H1 (cell line): Measurements from ENCODE around the gene CHI3L2. TPM values are rescaled to one million over a fixed set of nuclear protein-coding genes. Genes with fewer than 3 reads are reported as not detected.

Source experiments
- CTCF ChIA-PET: fragments of 300-600 bp; sonication (Branson Sonifier 250); formaldehyde crosslinking; loops from one replicate; lab custom pipeline; 2021; ENCODE audit not compliant: partially characterized antibody; lab: Charles Lee
- POLR2A ChIA-PET: fragments of 300-600 bp; sonication (Branson Sonifier 250); formaldehyde crosslinking; loops from one replicate; lab custom pipeline; 2021; ENCODE audit warnings: inconsistent platforms; ENCODE audit not compliant: partially characterized antibody; lab: Charles Lee
- DNase-seq, 2 experiments: peaks; one replicate each; pipeline versions ENCODE4 v3.0.0 to v3.0.0-alpha.2; 2010 to 2022; ENCODE audit warnings: low spot score in 2 of 2, low read depth in 1 of 2, mixed read lengths in 1 of 2
- FAIRE-seq: peaks from 2 replicates; lab custom pipeline; 2011; peaks lifted over from hg19 to GRCh38; lab: Jason Lieb, UNC
- H2AFZ ChIP-seq: 2 replicates; pipeline ENCODE4 v1.8.1; 2012; ENCODE audit warnings: low read length, inconsistent platforms
- H2AK5ac ChIP-seq: 2 replicates; pipeline ENCODE4 v1.6.1; 2013; ENCODE audit warnings: low read depth, low read length
- H2BK120ac ChIP-seq: replicated peaks from 2 replicates; pipeline ENCODE3; 2013; ENCODE audit warnings: low read depth, low read length, inconsistent platforms
- H2BK12ac ChIP-seq: 2 replicates; pipeline ENCODE4 v1.6.1; 2013; ENCODE audit warnings: low read depth, low read length
- H2BK15ac ChIP-seq: 2 replicates; pipeline ENCODE4 v1.6.1; 2013; ENCODE audit warnings: low read length
- H2BK20ac ChIP-seq: 2 replicates; pipeline ENCODE4 v1.6.1; 2013; ENCODE audit warnings: low read length
- H2BK5ac ChIP-seq: 2 replicates; pipeline ENCODE4 v1.6.1; 2013; ENCODE audit warnings: low read depth, low read length
- H3K14ac ChIP-seq: 2 replicates; pipeline ENCODE4 v1.6.1; 2013; ENCODE audit warnings: inconsistent platforms; ENCODE audit not compliant: insufficient read length
- H3K18ac ChIP-seq: 2 replicates; pipeline ENCODE4 v1.6.1; 2013; ENCODE audit warnings: low read length; ENCODE audit errors: extremely low read depth
- H3K23ac ChIP-seq: 2 replicates; pipeline ENCODE4 v1.6.1; 2013; ENCODE audit warnings: inconsistent platforms; ENCODE audit not compliant: insufficient read length
- H3K23me2 ChIP-seq: 2 replicates; pipeline ENCODE4 v1.6.1; 2013; ENCODE audit warnings: low read depth, low read length
- H3K27ac ChIP-seq: 2 replicates; pipeline ENCODE4 v1.6.1; 2011; ENCODE audit warnings: low read depth, low read length, inconsistent platforms
- H3K27me3 ChIP-seq, 4 experiments: replicated peaks in 1 of 4; 1 replicate in 1 of 4; 2 replicates in 3 of 4; pipeline versions ENCODE4 v1.6.1 to v1.8.1; 2011 to 2013; ENCODE audit warnings: low read length in 3 of 4, mild to moderate bottlenecking in 3 of 4, inconsistent platforms in 2 of 4, mixed read lengths in 2 of 4, moderate library complexity in 1 of 4; ENCODE audit not compliant: control insufficient read depth in 3 of 4, insufficient read depth in 3 of 4; ENCODE audit errors: extremely low read depth in 1 of 4
- H3K36me3 ChIP-seq, 4 experiments: 2 replicates each; pipeline versions ENCODE4 v1.6.1 to v1.8.1; 2011 to 2013; ENCODE audit warnings: mild to moderate bottlenecking in 4 of 4, low read length in 3 of 4, moderate library complexity in 2 of 4, control low read depth in 1 of 4, inconsistent platforms in 1 of 4; ENCODE audit not compliant: insufficient read depth in 4 of 4, control insufficient read depth in 2 of 4
- H3K4ac ChIP-seq: replicated peaks from 2 replicates; pipeline ENCODE3; 2013; ENCODE audit warnings: low read length, low read depth, mixed read lengths, inconsistent platforms; ENCODE audit not compliant: insufficient read length
- H3K4me1 ChIP-seq, 4 experiments: replicated peaks in 1 of 4; 1 replicate in 1 of 4; 2 replicates in 3 of 4; pipeline versions ENCODE4 v1.6.1 to v1.8.1; 2011 to 2013; ENCODE audit warnings: low read length in 3 of 4, inconsistent platforms in 2 of 4, mixed read lengths in 1 of 4; ENCODE audit not compliant: insufficient read depth in 4 of 4, control insufficient read depth in 3 of 4
- H3K4me2 ChIP-seq, 2 experiments: 2 replicates each; pipeline versions ENCODE4 v1.6.1 to v1.8.1; 2011 to 2013; ENCODE audit warnings: low read depth in 2 of 2, low read length in 2 of 2, control low read depth in 1 of 2, inconsistent platforms in 1 of 2, mild to moderate bottlenecking in 1 of 2; ENCODE audit not compliant: insufficient read depth in 1 of 2
- H3K4me3 ChIP-seq, 4 experiments: fragments of 200-600, 300-600 bp in 1 of 4; sonication (generic), shearing (Covaris generic), sonication (Bioruptor Twin) in 1 of 4; 2 replicates each; pipeline versions ENCODE4 v1.5.1 to v1.8.1; 2011 to 2016; ENCODE audit warnings: low read length in 4 of 4, low read depth in 3 of 4, control low read depth in 2 of 4, inconsistent platforms in 2 of 4, mild to moderate bottlenecking in 2 of 4, mixed read lengths in 1 of 4, moderate library complexity in 1 of 4; ENCODE audit not compliant: insufficient read depth in 2 of 4; ENCODE audit errors: extremely low read depth in 1 of 4
- H3K56ac ChIP-seq: replicated peaks from 2 replicates; pipeline ENCODE3; 2013; ENCODE audit warnings: low read depth, mild to moderate bottlenecking, mixed read lengths, low read length, inconsistent platforms; ENCODE audit not compliant: insufficient read length
- H3K79me1 ChIP-seq: 2 replicates; pipeline ENCODE4 v1.6.1; 2013; ENCODE audit warnings: low read depth, low read length, control low read depth
- H3K79me2 ChIP-seq, 2 experiments: 2 replicates each; pipeline versions ENCODE4 v1.6.1 to v1.8.1; 2012 to 2013; ENCODE audit warnings: low read length in 2 of 2, mild to moderate bottlenecking in 2 of 2, inconsistent platforms in 1 of 2; ENCODE audit not compliant: insufficient read depth in 2 of 2, control insufficient read depth in 1 of 2
- H3K9ac ChIP-seq, 4 experiments: replicated peaks in 1 of 4; 1 replicate in 1 of 4; 2 replicates in 3 of 4; pipeline versions ENCODE4 v1.6.1 to v1.8.1; 2011 to 2013; ENCODE audit warnings: low read depth in 3 of 4, low read length in 3 of 4, control low read depth in 2 of 4, mild to moderate bottlenecking in 2 of 4, moderate library complexity in 2 of 4, inconsistent platforms in 1 of 4; ENCODE audit errors: extremely low read depth in 1 of 4
- H3K9me3 ChIP-seq, 2 experiments: 2 replicates each; pipeline versions ENCODE4 v1.6.1 to v1.8.1; 2012 to 2013; ENCODE audit warnings: mild to moderate bottlenecking in 2 of 2, moderate library complexity in 2 of 2, control low read depth in 1 of 2, inconsistent platforms in 1 of 2, low read depth in 1 of 2, low read length in 1 of 2, mixed read lengths in 1 of 2; ENCODE audit not compliant: insufficient read depth in 2 of 2
- H4K20me1 ChIP-seq, 2 experiments: replicated peaks in 1 of 2; 2 replicates each; pipeline versions ENCODE3 to v1.8.1; 2011 to 2013; ENCODE audit warnings: inconsistent platforms in 2 of 2, low read length in 2 of 2, mild to moderate bottlenecking in 1 of 2; ENCODE audit not compliant: insufficient read depth in 2 of 2, control insufficient read depth in 1 of 2
- H4K5ac ChIP-seq: 2 replicates; pipeline ENCODE4 v1.6.1; 2013; ENCODE audit warnings: low read length, low read depth, mixed read lengths, inconsistent platforms; ENCODE audit not compliant: insufficient read length
- H4K8ac ChIP-seq: 2 replicates; pipeline ENCODE4 v1.8.0; 2013; ENCODE audit warnings: mild to moderate bottlenecking, moderate library complexity, low read length, inconsistent platforms; ENCODE audit not compliant: insufficient read depth; ENCODE audit errors: extremely low read depth
- H4K91ac ChIP-seq: replicated peaks from 2 replicates; pipeline ENCODE3; 2013; ENCODE audit warnings: low read length, mixed read lengths, inconsistent platforms; ENCODE audit not compliant: insufficient read length
- BACH1 ChIP-seq: IDR thresholded peaks from 2 replicates; pipeline ENCODE4 v1.6.1; 2012; ENCODE audit warnings: low read length, improper control_type of control experiment
- CBX8 ChIP-seq: fragments of 300-800, 300-1000 bp; sonication (generic); IDR thresholded peaks from 2 replicates; pipeline ENCODE4 v1.7.1; 2016; ENCODE audit warnings: low read depth, low read length, borderline replicate concordance
- CEBPB ChIP-seq: IDR thresholded peaks from 2 replicates; pipeline ENCODE4 v1.6.1; 2012; ENCODE audit warnings: low read depth, low read length
- CTBP2 ChIP-seq: IDR thresholded peaks from 2 replicates; pipeline ENCODE4 v1.7.0; 2011; ENCODE audit warnings: borderline replicate concordance, mild to moderate bottlenecking, moderate library complexity, mixed read lengths, low read length; ENCODE audit not compliant: insufficient read depth, insufficient read length
- GTF2F1 ChIP-seq: IDR thresholded peaks from 2 replicates; pipeline ENCODE4 v1.6.1; 2012; ENCODE audit warnings: low read depth, low read length, improper control_type of control experiment, borderline replicate concordance
- JUN ChIP-seq: IDR thresholded peaks from 2 replicates; pipeline ENCODE4 v1.6.1; 2011; ENCODE audit warnings: low read depth, mild to moderate bottlenecking, improper control_type of control experiment, low read length
- KDM1A ChIP-seq: fragments of 200-600, 300-600 bp; sonication (generic); IDR thresholded peaks from 2 replicates; pipeline ENCODE4 v1.7.1; 2016; ENCODE audit warnings: mild to moderate bottlenecking, low read length, borderline replicate concordance
- POLR2AphosphoS5 ChIP-seq: IDR thresholded peaks from 2 replicates; pipeline ENCODE4 v1.6.1; 2011; ENCODE audit warnings: low read depth, low read length
- RNF2 ChIP-seq: fragments of 200-900, 300-1000 bp; sonication (generic); IDR thresholded peaks from 2 replicates; pipeline ENCODE4 v1.7.1; 2016; ENCODE audit warnings: borderline replicate concordance, low read depth, mild to moderate bottlenecking, antibody characterized with exemption, low read length; ENCODE audit not compliant: poor library complexity, severe bottlenecking; ENCODE audit errors: missing control alignments
- YY1 ChIP-seq: IDR thresholded peaks from 2 replicates; pipeline ENCODE4 v1.6.1; 2011; ENCODE audit warnings: low read depth, mild to moderate bottlenecking, low read length
- WGBS, 2 experiments: shearing (Covaris generic) in 1 of 2; methylation state at CpG; one replicate each; pipeline versions ENCODE4 v1.1.6 to v1.1.7; 2013 to 2015; ENCODE audit warnings: low lambda C conversion rate in 2 of 2, mixed read lengths in 2 of 2, inconsistent platforms in 1 of 2, low coverage in 1 of 2, missing lambda C conversion rate in 1 of 2; ENCODE audit not compliant: insufficient replicate concordance in 2 of 2, insufficient coverage in 1 of 2, insufficient read length in 1 of 2; ENCODE audit errors: extremely low coverage in 1 of 2, missing lambda C conversion rate in 1 of 2; 5-methylcytosine and 5-hydroxymethylcytosine counted together
- polyA plus RNA-seq, 7 experiments: library from polyadenylated mRNA; depleted of rRNA in 3 of 7; stranded (reverse) in 5 of 7; unstranded in 2 of 7; fragments of >200 nt in 5 of 7; fragments of 200-250 nt in 2 of 7; gene quantifications; 1 replicate in 5 of 7; 2 replicates in 1 of 7; 4 replicates in 1 of 7; pipeline versions ENCODE4 v1.2.1 to v1.2.3, GENCODE V29; 2011 to 2013; ENCODE audit warnings: missing spikeins in 2 of 7, mixed read lengths in 2 of 7
- total RNA-seq: library from RNA; stranded (reverse); fragmentation: NEBNext Ultra II Directional; extraction: Animal tissue kit (Norgen Biotek cat#: 25700); gene quantifications from 2 replicates; pipeline ENCODE4 v1.2.1, GENCODE V29; 2021

CHI3L2 gene
- total and polyA plus RNA-seq, 2 of the 8 experiments (the other 6 are each of a cell fraction or from before 2014, with no cell fraction given) = not detected

GRCh38 chr1:111227851-111228747 is 586 bp downstream of the CHI3L2 start:
- no peak overlapping the region for H3K56ac ChIP-seq
- H4K8ac ChIP-seq = no peak overlapping the region
- CTCF ChIA-PET = interaction anchor here (1.0 to 2.2 kb wide), 6 partner anchors 30 to 203 kb away, joined by 3 to 9 read pairs (median 4); no protein-coding TSS in a partner anchor
- H3K79me1 ChIP-seq = no peaks in the 10 kb centered on the region
- no peak overlapping the region for H3K4me2 ChIP-seq
- H3K4me3 ChIP-seq = no peak overlapping the region
- no peak overlapping the region for H2AK5ac ChIP-seq
- no peak overlapping the region for H3K4ac ChIP-seq
- no peak overlapping the region for H2BK15ac ChIP-seq
- H3K27me3 ChIP-seq = no peaks in the 10 kb centered on the region
- H2BK5ac ChIP-seq = no peak overlapping the region
- H2BK120ac ChIP-seq = no peak overlapping the region
- no peaks in the 10 kb centered on the region for H3K79me2 ChIP-seq
- POLR2A ChIA-PET = no interaction called here
- H3K14ac ChIP-seq = no peak overlapping the region
- no peak overlapping the region for H4K91ac ChIP-seq
- 91% methylated on average over 6 of the region's 6 CpGs; no CpG with 5 or more reads in 1 of the 2 experiments for WGBS, 2 experiments
- no peak overlapping the region for H3K18ac ChIP-seq
- FAIRE-seq = no peak
- no peaks in the 10 kb centered on the region for H3K4me1 ChIP-seq
- H3K9me3 ChIP-seq = no peaks in the 10 kb centered on the region
- no peak overlapping the region for H3K9ac ChIP-seq
- H2AFZ ChIP-seq = no peak overlapping the region
- no peaks in the 10 kb centered on the region for H3K23me2 ChIP-seq
- no peak overlapping the region for H3K23ac ChIP-seq
- DNase-seq = no peak
- H4K5ac ChIP-seq = no peak overlapping the region
- no peak overlapping the region for H3K27ac ChIP-seq
- no peaks in the 10 kb centered on the region for H3K36me3 ChIP-seq
- no peak overlapping the region for H2BK12ac ChIP-seq
- no peaks in the 10 kb centered on the region for H4K20me1 ChIP-seq
- no peak overlapping the region for H2BK20ac ChIP-seq
- TF ChIP-seq CEBPB (no peak), GTF2F1 (no peak), KDM1A (no peak), YY1 (no peak), RNF2 (no peak), JUN (no peak), BACH1 (no peak), CBX8 (no peak), CTBP2 (no peak), POLR2AphosphoS5 (no peak)
